ENCODE measurements around the gene MEF2B.

MEF2B gene

GRCh38 chr19:19209372-19209771, 39.3 kb upstream of the MEF2B start:
- TF ChIP-seq EZH2phosphoT487 (IDR thresholded peaks at IDR 0.05; ENCODE audit: low read length) (no peak), EZH2 (optimal IDR thresholded peaks at IDR 0.05; ENCODE audit: low read depth, low read length) (no peak), CTCF (IDR thresholded peaks at IDR 0.05; ENCODE audit: low read length) (no peak)
- H3K9me3 ChIP-seq (replicated peaks; ENCODE audit: insufficient read depth, low read length): no peaks in the 10 kb centered on the region
- H3K9ac ChIP-seq (ENCODE audit: low read length): no peak overlapping the region
- H4K20me1 ChIP-seq (ENCODE audit: insufficient read depth, low read length): no peaks in the 10 kb centered on the region
- H3K4me3 ChIP-seq (ENCODE audit: low read length): no peak overlapping the region
- no peak overlapping the region for H3K27ac ChIP-seq (ENCODE audit: low read length)
- no peak for DNase-seq
- no peak overlapping the region for H2AFZ ChIP-seq (ENCODE audit: low read length)
- H3K79me2 ChIP-seq (ENCODE audit: low read length): no peaks in the 10 kb centered on the region
- no peaks in the 10 kb centered on the region for H3K36me3 ChIP-seq (replicated peaks; ENCODE audit: insufficient read depth, low read length)
- H3F3A ChIP-seq (ENCODE audit: insufficient read depth, low read length): no peaks in the 10 kb centered on the region
- no peaks in the 10 kb centered on the region for H3K9me2 ChIP-seq (replicated peaks; ENCODE audit: insufficient read depth, low read length)
- H3K4me2 ChIP-seq (ENCODE audit: low read depth, low read length): no peak overlapping the region
- no peaks in the 10 kb centered on the region for H3K4me1 ChIP-seq (ENCODE audit: low read length)
- peaks cover 70% of the 10 kb centered on the region for H3K27me3 ChIP-seq (replicated peaks; ENCODE audit: insufficient read depth, low read length)

GRCh38 chr19:19207637-19208572, 37.8 kb upstream of the MEF2B start:
- TF ChIP-seq EZH2 (optimal IDR thresholded peaks at IDR 0.05; ENCODE audit: low read depth, low read length) (no peak), CTCF (IDR thresholded peaks at IDR 0.05; ENCODE audit: low read length) (no peak), EZH2phosphoT487 (IDR thresholded peaks at IDR 0.05; ENCODE audit: low read length) (no peak)

GRCh38 chr19:19206938-19207337, 36.9 kb upstream of the MEF2B start:
- no peak for DNase-seq
- Histone ChIP-seq H3K79me2 (ENCODE audit: low read length) (peaks cover 12% of the 10 kb centered on the region), H3F3A (ENCODE audit: insufficient read depth, low read length) (no peaks in the 10 kb centered on the region), H3K4me3 (ENCODE audit: low read length) (no peak overlapping the region), H2AFZ (ENCODE audit: low read length) (no peak overlapping the region), H4K20me1 (ENCODE audit: insufficient read depth, low read length) (no peaks in the 10 kb centered on the region), H3K36me3 (replicated peaks; ENCODE audit: insufficient read depth, low read length) (no peaks in the 10 kb centered on the region), H3K27ac (ENCODE audit: low read length) (no peak overlapping the region), H3K4me2 (ENCODE audit: low read depth, low read length) (no peak overlapping the region), H3K9me3 (replicated peaks; ENCODE audit: insufficient read depth, low read length) (no peaks in the 10 kb centered on the region), H3K27me3 (replicated peaks; ENCODE audit: insufficient read depth, low read length) (peaks cover 45% of the 10 kb centered on the region), H3K4me1 (ENCODE audit: low read length) (0 out of 2 replicates have a peak, but pooled peaks cover 2% of the 10 kb centered on the region), H3K9me2 (replicated peaks; ENCODE audit: insufficient read depth, low read length) (no peaks in the 10 kb centered on the region), H3K9ac (ENCODE audit: low read length) (no peak overlapping the region)
- TF ChIP-seq EZH2 (optimal IDR thresholded peaks at IDR 0.05; ENCODE audit: low read depth, low read length) (no peak), EZH2phosphoT487 (IDR thresholded peaks at IDR 0.05; ENCODE audit: low read length) (no peak), CTCF (IDR thresholded peaks at IDR 0.05; ENCODE audit: low read length) (no peak)

More at GRCh38 chr19:19207637-19208572, 37.8 kb upstream of the MEF2B start:
- H3K9ac ChIP-seq (ENCODE audit: low read length): no peak overlapping the region
- no peak overlapping the region for H3K4me3 ChIP-seq (ENCODE audit: low read length)
- H3K4me1 ChIP-seq (ENCODE audit: low read length): no peaks in the 10 kb centered on the region
- H3K4me2 ChIP-seq (ENCODE audit: low read depth, low read length): no peak overlapping the region
- no peaks in the 10 kb centered on the region for H4K20me1 ChIP-seq (ENCODE audit: insufficient read depth, low read length)
- peaks cover 3% of the 10 kb centered on the region for H3K79me2 ChIP-seq (ENCODE audit: low read length)
- H3K27me3 ChIP-seq (replicated peaks; ENCODE audit: insufficient read depth, low read length): peaks cover 55% of the 10 kb centered on the region
- H3K9me3 ChIP-seq (replicated peaks; ENCODE audit: insufficient read depth, low read length): no peaks in the 10 kb centered on the region
- H3K27ac ChIP-seq (ENCODE audit: low read length): no peak overlapping the region
- DNase-seq: no peak
- H3K36me3 ChIP-seq (replicated peaks; ENCODE audit: insufficient read depth, low read length): no peaks in the 10 kb centered on the region
- no peaks in the 10 kb centered on the region for H3K9me2 ChIP-seq (replicated peaks; ENCODE audit: insufficient read depth, low read length)
- no peaks in the 10 kb centered on the region for H3F3A ChIP-seq (ENCODE audit: insufficient read depth, low read length)
- H2AFZ ChIP-seq (ENCODE audit: low read length): no peak overlapping the region

All from MM.1S (cell line).